Activated naive CD4-positive, alpha-beta T cell treated with anti-CD3 and anti-CD28 coated beads, Interleukin-2, amount 10 ng/mL, durations not matched to agents 7 days and 5 days (primary cell): Measurements from ENCODE around the gene ELOVL2.

Source experiments
- CTCF ChIA-PET: fragments of 350-600 bp; sonication (Branson Sonifier 250); formaldehyde crosslinking; loops from one replicate; lab custom pipeline; 2021; ENCODE audit warnings: antibody characterized with exemption; lab: Charles Lee
- DNase-seq: peaks from one replicate; pipeline ENCODE4 v3.0.0-alpha.2; 2020
- H3K27ac Mint-ChIP-seq: one replicate; pipeline ENCODE4 v1.8.0; 2021; ENCODE audit warnings: mild to moderate bottlenecking, moderate library complexity, mixed read lengths
- H3K27me3 Mint-ChIP-seq: one replicate; pipeline ENCODE4 v1.8.0; 2021; ENCODE audit warnings: mild to moderate bottlenecking, mixed read lengths
- H3K36me3 Mint-ChIP-seq: one replicate; pipeline ENCODE4 v1.8.0; 2021; ENCODE audit warnings: mixed read lengths
- H3K4me1 Mint-ChIP-seq: one replicate; pipeline ENCODE4 v1.8.0; 2021; ENCODE audit warnings: mixed read lengths
- H3K4me3 Mint-ChIP-seq: one replicate; pipeline ENCODE4 v1.8.0; 2021; ENCODE audit warnings: mild to moderate bottlenecking, moderate library complexity, mixed read lengths
- H3K9me3 Mint-ChIP-seq: one replicate; pipeline ENCODE4 v1.8.0; 2021; ENCODE audit warnings: mixed read lengths

The ELOVL2 gene

DNA sequence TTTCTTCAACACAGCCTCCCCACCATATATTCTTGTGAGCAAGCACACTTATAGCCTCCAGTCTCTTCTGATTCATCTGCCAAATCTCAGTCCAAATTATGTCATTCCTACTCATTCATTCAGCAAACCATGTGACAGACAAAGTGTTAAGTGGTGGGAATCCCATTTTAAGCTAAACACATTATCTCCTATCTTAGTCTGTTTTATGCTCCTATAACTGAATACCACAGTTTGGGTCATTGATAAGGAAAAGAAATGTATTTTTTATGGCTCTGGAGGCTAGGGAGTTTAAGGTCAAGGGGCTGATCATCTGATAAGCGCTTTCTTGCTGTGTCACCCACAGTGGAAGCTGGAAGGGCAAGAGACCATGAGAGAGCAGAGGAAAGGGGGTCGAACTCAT is 25.7 kb upstream of the ELOVL2 start:
- Mint-ChIP-seq H3K9me3 (no peaks in the 10 kb centered on the region), H3K27ac (no peak overlapping the region), H3K4me1 (no peaks in the 10 kb centered on the region), H3K27me3 (no peaks in the 10 kb centered on the region), H3K4me3 (no peak overlapping the region), H3K36me3 (no peaks in the 10 kb centered on the region)
- no peak for DNase-seq
- CTCF ChIA-PET: interaction anchor here (1.1 to 4.5 kb wide), 7 partner anchors 12 to 597 kb away, joined by 3 to 32 read pairs (median 4); partner anchors contain the start of gene SMIM13

DNA sequence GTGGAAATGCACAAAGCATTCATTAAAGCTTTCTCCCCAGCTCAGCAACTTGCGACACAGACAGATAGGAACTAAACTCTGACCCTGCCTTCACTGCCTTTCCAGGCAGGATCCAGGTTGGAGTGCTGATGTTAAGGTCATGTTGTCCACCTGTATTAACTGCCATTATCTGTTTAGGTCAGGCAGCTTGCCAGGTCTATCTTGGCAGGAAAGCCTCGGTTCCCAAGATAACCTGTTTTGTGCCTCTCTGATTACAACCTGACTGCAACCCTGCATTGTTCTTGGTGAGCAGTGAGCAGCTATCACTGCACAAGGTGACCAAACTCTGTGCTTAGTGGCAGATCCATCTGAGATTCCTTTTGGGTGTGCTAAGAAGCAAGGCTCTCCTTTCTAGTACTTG is 23.2 kb upstream of the ELOVL2 start:
- CTCF ChIA-PET: interaction anchor here (0.6 to 3.7 kb wide), 6 partner anchors 12 to 589 kb away, joined by 3 to 20 read pairs (median 4); no protein-coding TSS in a partner anchor
- no peak for DNase-seq
- Mint-ChIP-seq H3K36me3 (no peaks in the 10 kb centered on the region), H3K9me3 (no peaks in the 10 kb centered on the region), H3K4me3 (no peak overlapping the region), H3K27ac (no peak overlapping the region), H3K27me3 (peaks cover 7% of the 10 kb centered on the region), H3K4me1 (no peaks in the 10 kb centered on the region)

DNA sequence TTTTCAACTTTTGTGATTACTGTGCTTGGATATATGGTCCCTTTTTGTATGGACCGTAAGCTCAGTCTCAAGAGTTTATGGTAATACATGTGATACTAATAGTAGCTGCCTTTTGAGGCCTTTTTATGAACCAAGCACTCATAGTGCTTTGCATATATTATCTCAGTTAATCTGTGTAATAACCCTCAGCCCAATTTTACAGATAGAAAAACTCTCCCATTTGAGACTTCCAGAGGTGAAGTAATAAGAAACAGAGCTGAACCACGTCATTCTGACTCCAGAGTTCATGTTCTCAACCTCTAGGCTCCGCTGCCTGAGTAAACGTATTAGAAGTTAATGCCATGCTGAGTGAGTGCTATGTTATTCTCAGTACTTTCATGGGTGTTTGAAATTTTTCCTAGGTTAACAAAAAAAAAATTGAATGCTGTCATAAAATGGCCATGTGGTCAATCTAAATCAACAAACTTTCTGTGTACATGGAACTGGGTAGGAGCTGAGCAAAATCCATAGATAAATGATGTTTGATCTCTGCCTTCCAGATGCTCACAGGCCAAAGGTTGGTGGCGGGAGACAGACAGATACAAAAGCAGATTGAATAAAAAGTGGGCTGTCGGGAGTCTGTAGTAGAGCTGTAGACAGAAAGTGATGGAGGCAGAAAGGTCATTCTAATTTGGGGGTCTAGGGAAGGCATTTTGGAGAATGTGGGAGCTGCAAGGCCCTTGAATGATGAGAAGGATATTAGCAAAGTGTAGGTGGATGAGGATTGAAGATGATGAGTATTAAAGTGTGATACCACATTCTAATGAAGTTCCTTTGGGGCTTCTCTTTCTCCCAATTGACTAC is 22.6 kb upstream of the ELOVL2 start:
- peaks cover 7% of the 10 kb centered on the region for H3K27me3 Mint-ChIP-seq
- H3K27ac Mint-ChIP-seq: no peak overlapping the region
- H3K4me1 Mint-ChIP-seq: no peaks in the 10 kb centered on the region
- H3K4me3 Mint-ChIP-seq: no peak overlapping the region
- CTCF ChIA-PET: interaction anchor here (0.6 to 3.7 kb wide), 5 partner anchors 21 to 588 kb away, joined by 3 to 20 read pairs (median 5); no protein-coding TSS in a partner anchor
- H3K36me3 Mint-ChIP-seq: no peaks in the 10 kb centered on the region
- no peak for DNase-seq
- H3K9me3 Mint-ChIP-seq: no peaks in the 10 kb centered on the region

DNA sequence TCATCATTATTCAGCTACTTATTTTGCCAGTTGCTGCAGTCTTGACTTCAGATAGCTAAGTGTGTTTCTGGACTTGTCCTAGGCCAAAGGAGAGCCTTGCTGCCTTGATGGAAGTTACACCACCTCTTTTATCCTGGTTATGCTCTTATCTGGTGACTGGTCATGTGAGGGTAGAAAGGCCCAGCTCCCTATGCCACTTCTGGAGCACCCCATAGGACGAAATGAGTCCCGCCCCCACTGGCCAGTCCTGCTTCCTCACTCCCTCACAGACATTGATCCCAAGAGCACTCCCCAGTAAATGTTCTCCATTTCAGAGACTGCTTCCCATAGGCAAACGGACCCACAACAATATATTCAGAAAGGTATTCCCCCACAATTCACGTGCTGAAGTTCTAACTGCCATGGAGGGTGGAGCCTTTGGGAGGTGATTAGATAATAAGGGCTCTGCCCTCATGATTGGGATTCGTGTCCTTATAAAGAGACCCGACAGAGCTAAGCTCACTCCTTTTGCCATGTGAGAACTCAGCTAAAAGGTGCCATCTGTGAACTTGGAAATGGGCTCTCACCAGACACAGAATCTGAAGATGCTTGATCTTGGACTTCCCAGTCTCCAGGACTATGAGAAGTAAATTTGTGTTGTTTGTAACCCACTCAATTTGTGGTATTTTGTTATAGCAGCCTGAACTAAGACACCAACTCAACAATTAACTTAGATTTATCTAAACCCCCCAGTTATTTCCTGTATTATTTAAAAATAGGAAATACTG is 21.5 kb upstream of the ELOVL2 start:
- Mint-ChIP-seq H3K27me3 (peaks cover 7% of the 10 kb centered on the region), H3K4me3 (no peak overlapping the region), H3K4me1 (no peaks in the 10 kb centered on the region), H3K9me3 (no peaks in the 10 kb centered on the region), H3K36me3 (no peaks in the 10 kb centered on the region), H3K27ac (no peak overlapping the region)
- DNase-seq: no peak
- CTCF ChIA-PET: interaction anchor here (0.7 to 3.7 kb wide), 3 partner anchors 111 to 678 kb away, joined by 3 to 20 read pairs (median 4); no protein-coding TSS in a partner anchor

DNA sequence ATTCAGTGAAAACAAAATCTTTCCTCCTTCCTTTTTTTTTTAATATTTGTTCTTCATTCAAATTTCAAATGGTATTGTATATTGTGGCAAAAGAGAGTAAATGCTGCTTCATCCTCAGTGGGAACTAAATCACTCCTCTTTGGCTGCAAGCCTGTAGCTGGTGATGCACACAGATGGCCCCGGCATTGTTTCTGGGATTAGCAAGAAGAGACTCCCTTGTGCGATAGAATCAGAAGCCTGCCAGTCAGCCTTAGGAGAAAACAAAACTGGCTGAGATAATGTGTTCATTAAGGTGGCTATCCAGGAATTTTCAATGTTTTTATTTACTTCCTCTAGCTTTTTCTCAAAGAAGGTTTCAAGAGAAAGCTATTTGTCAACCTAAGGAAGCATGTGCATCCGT is 20.7 kb upstream of the ELOVL2 start:
- Mint-ChIP-seq H3K27ac (no peak overlapping the region), H3K4me3 (no peak overlapping the region), H3K27me3 (peaks cover 7% of the 10 kb centered on the region), H3K36me3 (no peaks in the 10 kb centered on the region), H3K4me1 (no peaks in the 10 kb centered on the region), H3K9me3 (no peaks in the 10 kb centered on the region)
- DNase-seq: no peak
- CTCF ChIA-PET: interaction anchor here (0.7 to 3.7 kb wide), 3 partner anchors 110 to 587 kb away, joined by 3 to 20 read pairs (median 3); no protein-coding TSS in a partner anchor

DNA sequence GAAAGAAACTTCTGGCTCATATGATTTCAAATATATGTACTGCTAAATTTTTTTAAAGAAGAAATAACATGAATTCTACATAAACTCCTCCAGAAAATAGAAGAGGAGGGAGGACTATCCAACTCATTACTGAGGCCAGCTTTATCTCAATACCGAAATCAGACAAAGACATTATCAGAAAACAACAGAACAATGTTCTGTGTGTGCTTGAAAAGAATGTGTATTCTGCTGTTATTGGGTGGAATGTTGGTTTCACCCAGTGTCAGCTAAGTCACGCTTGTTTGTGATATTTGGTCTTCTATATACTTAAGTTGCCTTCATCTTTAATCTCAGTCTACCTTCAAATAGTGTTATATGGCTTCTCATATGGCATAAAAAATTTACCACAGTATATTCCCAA is 18.6 kb upstream of the ELOVL2 start:
- Mint-ChIP-seq H3K4me3 (no peak overlapping the region), H3K27ac (no peak overlapping the region)
- CTCF ChIA-PET: interaction anchor here (0.6 to 1.0 kb wide), 2 partner anchors 231 to 260 kb away, joined by 3 read pairs; no protein-coding TSS in a partner anchor

DNA sequence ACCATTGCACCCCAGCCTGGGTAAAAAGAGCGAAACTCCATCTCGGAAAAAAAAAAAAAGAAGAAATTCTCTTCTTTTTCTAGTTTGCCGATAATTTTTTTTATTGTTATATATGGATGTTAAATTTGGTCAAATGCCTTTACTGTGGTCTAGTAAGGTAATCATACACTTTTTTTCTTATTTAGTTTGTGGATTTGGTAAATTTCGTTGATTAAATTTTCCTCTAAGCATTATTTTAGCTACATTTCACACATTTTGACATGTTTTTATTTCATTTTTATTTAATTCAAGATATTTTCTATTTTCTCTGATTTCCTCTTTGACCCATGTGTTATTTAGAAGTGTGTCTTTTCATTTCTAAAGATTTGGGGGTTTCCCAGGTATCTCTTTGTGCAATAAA is 18.0 kb upstream of the ELOVL2 start:
- no peak overlapping the region for H3K4me3 Mint-ChIP-seq
- H3K9me3 Mint-ChIP-seq: no peaks in the 10 kb centered on the region
- H3K36me3 Mint-ChIP-seq: no peaks in the 10 kb centered on the region
- H3K27ac Mint-ChIP-seq: no peak overlapping the region
- no peaks in the 10 kb centered on the region for H3K4me1 Mint-ChIP-seq
- DNase-seq: no peak
- peaks cover 7% of the 10 kb centered on the region for H3K27me3 Mint-ChIP-seq
- CTCF ChIA-PET: interaction anchor here (1.0 kb wide), 1 partner anchor 260 kb away, joined by 3 read pairs; no protein-coding TSS in a partner anchor

More for the DNA sequence above, 18.6 kb upstream of the ELOVL2 start:
- DNase-seq: no peak
- Mint-ChIP-seq H3K9me3 (no peaks in the 10 kb centered on the region), H3K4me1 (no peaks in the 10 kb centered on the region), H3K36me3 (no peaks in the 10 kb centered on the region), H3K27me3 (peaks cover 7% of the 10 kb centered on the region)

DNA sequence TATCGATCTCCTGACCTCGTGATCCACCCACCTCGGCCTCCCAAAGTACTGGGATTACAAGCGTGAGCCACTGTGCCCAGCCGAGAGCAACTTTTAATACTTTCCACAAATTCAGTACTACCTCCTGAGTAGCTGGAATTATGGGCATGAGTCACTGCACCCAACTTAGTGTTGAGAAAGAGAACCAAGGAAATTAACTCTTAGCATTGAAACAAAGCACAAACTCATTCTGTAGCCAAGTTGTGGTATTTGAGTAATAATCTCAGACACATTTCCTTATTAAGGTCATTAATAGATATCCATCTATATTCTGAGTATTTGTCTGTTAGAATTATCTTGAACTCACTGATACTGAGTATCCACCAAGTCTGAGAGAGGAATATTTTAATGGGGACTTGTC is 14.3 kb upstream of the ELOVL2 start:
- CTCF ChIA-PET: no interaction called here
- H3K4me1 Mint-ChIP-seq: no peaks in the 10 kb centered on the region
- no peak for DNase-seq
- no peak overlapping the region for H3K27ac Mint-ChIP-seq
- H3K36me3 Mint-ChIP-seq: no peaks in the 10 kb centered on the region
- no peak overlapping the region for H3K4me3 Mint-ChIP-seq
- H3K9me3 Mint-ChIP-seq: no peaks in the 10 kb centered on the region
- no peaks in the 10 kb centered on the region for H3K27me3 Mint-ChIP-seq

DNA sequence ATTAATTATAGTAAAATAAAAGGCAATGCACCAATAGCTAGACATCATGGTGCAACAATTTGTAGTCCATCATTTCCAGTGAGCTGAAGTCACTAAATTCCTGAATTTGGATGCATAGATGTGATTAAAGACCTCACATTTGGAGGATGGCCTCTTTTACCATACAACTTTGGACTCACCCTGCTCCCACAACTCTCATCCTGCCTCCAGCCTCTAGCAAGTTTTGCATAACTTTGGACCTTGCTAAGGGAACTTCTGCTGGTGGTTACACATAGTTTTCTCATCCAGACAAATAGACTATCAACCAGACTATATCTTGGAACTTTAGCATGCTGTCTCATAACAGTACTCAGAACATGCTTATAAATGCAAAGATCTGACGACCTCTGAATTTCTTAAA is 12.8 kb upstream of the ELOVL2 start:
- Mint-ChIP-seq H3K36me3 (no peaks in the 10 kb centered on the region), H3K27ac (no peak overlapping the region), H3K4me1 (no peaks in the 10 kb centered on the region), H3K27me3 (no peaks in the 10 kb centered on the region), H3K9me3 (no peaks in the 10 kb centered on the region), H3K4me3 (no peak overlapping the region)
- CTCF ChIA-PET: no interaction called here
- DNase-seq: no peak

DNA sequence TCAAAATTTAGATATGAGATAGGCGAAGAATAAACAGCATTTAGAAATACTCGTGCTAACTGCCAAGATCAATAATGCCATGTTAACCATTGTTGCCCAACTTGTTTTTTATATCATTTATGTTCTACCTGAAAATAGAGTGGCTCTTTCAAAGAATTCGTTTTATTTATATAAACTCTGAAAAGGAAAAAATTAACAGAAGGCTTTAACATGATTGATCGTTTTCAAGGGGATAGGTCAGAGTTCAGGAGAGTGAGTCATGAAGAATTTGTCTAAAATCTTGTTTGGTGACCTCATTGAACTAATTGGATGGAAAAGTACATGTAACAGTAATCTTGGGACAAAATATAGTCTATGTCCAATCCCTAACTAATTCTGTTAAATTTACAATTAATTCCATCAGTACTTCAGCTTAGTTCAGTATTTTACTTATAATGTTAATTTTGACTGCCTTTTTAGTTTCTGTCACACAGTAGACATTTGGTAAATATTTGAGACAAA is 11.1 kb upstream of the ELOVL2 start:
- Mint-ChIP-seq H3K36me3 (no peaks in the 10 kb centered on the region), H3K27ac (no peak overlapping the region), H3K27me3 (peaks cover 7% of the 10 kb centered on the region), H3K4me1 (no peaks in the 10 kb centered on the region), H3K9me3 (no peaks in the 10 kb centered on the region), H3K4me3 (no peak overlapping the region)
- DNase-seq: no peak
- CTCF ChIA-PET: interaction anchor here (0.6 kb wide), 2 partner anchors 12 to 19 kb away, joined by 3 to 4 read pairs; no protein-coding TSS in a partner anchor

DNA sequence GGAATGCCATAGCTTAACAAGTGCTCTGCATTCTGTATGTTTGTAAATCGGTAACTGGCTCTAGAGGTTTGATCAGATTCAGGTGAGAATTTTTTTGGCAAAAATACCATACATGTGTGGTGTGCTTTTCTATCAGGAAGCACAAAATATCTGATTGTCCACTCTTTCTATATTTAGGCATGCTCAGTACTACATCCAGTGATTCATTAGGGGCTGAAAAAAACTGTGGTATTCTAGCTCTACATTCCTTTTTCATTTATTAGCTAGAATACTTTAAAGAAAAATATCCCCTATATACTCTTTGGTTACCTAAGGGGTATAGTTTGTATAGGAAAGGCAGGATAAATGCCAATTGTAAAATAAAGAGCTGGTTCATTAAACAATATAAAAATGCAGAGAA is 10.6 kb upstream of the ELOVL2 start:
- CTCF ChIA-PET: interaction anchor here (0.6 kb wide), 2 partner anchors 13 to 18 kb away, joined by 3 to 4 read pairs; no protein-coding TSS in a partner anchor
- no peaks in the 10 kb centered on the region for H3K36me3 Mint-ChIP-seq
- H3K27ac Mint-ChIP-seq: no peak overlapping the region
- no peak overlapping the region for H3K4me3 Mint-ChIP-seq
- peaks cover 9% of the 10 kb centered on the region for H3K27me3 Mint-ChIP-seq
- no peaks in the 10 kb centered on the region for H3K4me1 Mint-ChIP-seq
- no peak for DNase-seq
- H3K9me3 Mint-ChIP-seq: no peaks in the 10 kb centered on the region

DNA sequence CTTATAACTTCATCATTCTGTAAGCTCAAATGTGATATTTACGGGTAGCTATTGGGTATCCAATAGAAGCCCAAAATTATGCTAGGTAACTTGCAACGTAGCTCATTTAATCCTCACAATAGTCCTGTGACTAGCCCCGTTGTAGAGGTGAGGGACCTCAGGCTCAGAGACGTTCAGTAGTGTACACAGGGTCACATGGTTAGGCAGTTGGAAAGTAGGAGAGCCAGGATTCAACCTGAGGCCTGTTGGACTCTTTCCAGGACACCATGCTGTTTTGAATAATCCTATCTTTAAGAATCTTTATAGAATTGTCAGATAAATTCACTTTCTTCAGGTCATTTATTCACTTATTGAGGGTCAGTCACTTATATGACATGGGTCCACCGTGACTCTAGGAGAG is 9.2 kb upstream of the ELOVL2 start:
- CTCF ChIA-PET: interaction anchor here (1.3 kb wide), 1 partner anchor 16 kb away, joined by 3 read pairs; no protein-coding TSS in a partner anchor
- no peaks in the 10 kb centered on the region for H3K4me1 Mint-ChIP-seq
- no peak overlapping the region for H3K4me3 Mint-ChIP-seq
- H3K27ac Mint-ChIP-seq: no peak overlapping the region
- H3K36me3 Mint-ChIP-seq: no peaks in the 10 kb centered on the region
- peaks cover 11% of the 10 kb centered on the region for H3K27me3 Mint-ChIP-seq
- DNase-seq: no peak
- H3K9me3 Mint-ChIP-seq: no peaks in the 10 kb centered on the region

DNA sequence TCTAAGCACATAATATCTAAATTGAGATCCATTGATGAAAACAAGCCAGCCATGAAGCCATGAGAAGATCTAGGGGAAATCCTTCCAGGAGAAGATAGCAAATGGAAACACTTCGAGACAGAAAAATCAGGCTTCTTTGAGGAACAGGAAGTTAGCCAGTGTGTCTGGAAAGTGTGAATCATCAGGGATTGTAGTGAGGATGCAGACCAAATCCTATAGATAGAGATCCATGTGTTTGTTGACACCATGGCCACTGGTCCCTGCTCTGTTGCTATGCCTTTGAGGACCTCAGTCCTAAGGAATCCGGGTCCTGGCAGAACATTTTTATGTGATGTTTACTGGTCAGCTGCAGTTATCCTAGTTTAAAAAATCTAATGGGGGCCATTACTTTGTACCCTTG is 6.6 kb upstream of the ELOVL2 start:
- no peak for DNase-seq
- Mint-ChIP-seq H3K27ac (no peak overlapping the region), H3K27me3 (peaks cover 11% of the 10 kb centered on the region), H3K4me3 (no peak overlapping the region), H3K9me3 (no peaks in the 10 kb centered on the region), H3K4me1 (no peaks in the 10 kb centered on the region), H3K36me3 (no peaks in the 10 kb centered on the region)
- CTCF ChIA-PET: no interaction called here

DNA sequence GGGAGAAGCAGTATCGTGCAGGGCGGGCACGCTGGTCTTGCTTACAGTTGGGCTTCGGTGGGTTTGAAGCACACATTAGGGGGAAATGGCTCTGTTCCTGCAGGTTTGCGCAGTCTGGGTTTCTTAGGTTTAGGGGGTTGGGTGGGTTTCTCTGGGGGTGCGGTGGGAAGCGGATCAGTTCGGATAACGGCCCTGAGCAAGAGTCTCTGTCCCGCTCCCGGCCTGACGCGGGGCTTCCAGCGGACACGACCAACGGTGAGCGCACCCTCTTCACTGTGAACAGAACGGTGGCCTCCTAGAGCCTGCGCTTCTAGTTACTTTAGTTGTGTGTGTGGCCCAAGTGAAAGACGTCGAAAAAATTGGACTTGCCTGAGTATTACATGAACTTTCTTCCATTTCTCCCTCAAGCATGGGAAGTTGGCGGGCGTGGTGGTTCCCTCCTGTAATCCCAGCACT is 635 bp upstream of the ELOVL2 start:
- Mint-ChIP-seq H3K27me3 (peaks cover 44% of the 10 kb centered on the region), H3K9me3 (no peaks in the 10 kb centered on the region), H3K27ac (no peak overlapping the region), H3K4me1 (peaks cover 15% of the 10 kb centered on the region), H3K36me3 (peaks cover 4% of the 10 kb centered on the region), H3K4me3 (peak overlapping the region; percentile 75)
- DNase-seq: no peak
- CTCF ChIA-PET: no interaction called here
